GM21825 (cell line): Measurements from ENCODE around the gene NTNG1.
"Not testable (repeated sequence)": the region's sequence is repeated elsewhere in the genome, so short reads cannot be mapped to it uniquely, and the experiment has no call there.

Source experiments
- ATAC-seq: cut with Tn5 transposase; IDR thresholded peaks from one replicate; pipeline ENCODE4 v1.9.1; 2021; ENCODE audit warnings: mild to moderate bottlenecking, moderate library complexity; ENCODE audit not compliant: unreplicated experiment

Gene NTNG1

GRCh38 chr1:107142666-107143065 is 1.8 kb downstream of the NTNG1 start:
- no peak for ATAC-seq

- ATAC-seq, result no peak
Observed at GRCh38 chr1:107145637-107146036, 4.8 kb downstream of the NTNG1 start.

GRCh38 chr1:107147843-107148242 is 7.0 kb downstream of the NTNG1 start:
- no peak for ATAC-seq

- no peak for ATAC-seq
Observed at GRCh38 chr1:107149946-107150345, 9.1 kb downstream of the NTNG1 start.

GRCh38 chr1:107151295-107151694 is 10.5 kb downstream of the NTNG1 start:
- no peak for ATAC-seq

- ATAC-seq, result no peak
Observed at GRCh38 chr1:107152395-107152794, 11.6 kb downstream of the NTNG1 start.

GRCh38 chr1:107153014-107153413 is 12.2 kb downstream of the NTNG1 start:
- ATAC-seq, result no peak

- ATAC-seq, result no peak
Observed at GRCh38 chr1:107158496-107158895, 17.7 kb downstream of the NTNG1 start.

- ATAC-seq, result no peak
Observed at GRCh38 chr1:107158991-107159390, 18.2 kb downstream of the NTNG1 start.

GRCh38 chr1:107162745-107163144 is 21.9 kb downstream of the NTNG1 start:
- no peak for ATAC-seq

- not testable (repeated sequence) for ATAC-seq
Observed at GRCh38 chr1:107164901-107165300, 24.1 kb downstream of the NTNG1 start.

- ATAC-seq, result no peak
Observed at GRCh38 chr1:107169615-107170014, 28.8 kb downstream of the NTNG1 start.

- ATAC-seq, result no peak
Observed at GRCh38 chr1:107171333-107171732, 30.5 kb downstream of the NTNG1 start.

GRCh38 chr1:107172450-107173170 is 31.8 kb downstream of the NTNG1 start:
- ATAC-seq, result no peak

- ATAC-seq, result no peak
Observed at GRCh38 chr1:107175102-107175909, 34.5 kb downstream of the NTNG1 start.

GRCh38 chr1:107181253-107181969 is 40.6 kb downstream of the NTNG1 start:
- ATAC-seq, result no peak

GRCh38 chr1:107183011-107183410 is 42.2 kb downstream of the NTNG1 start:
- ATAC-seq, result no peak

GRCh38 chr1:107184888-107185287 is 44.0 kb downstream of the NTNG1 start:
- ATAC-seq, result no peak

GRCh38 chr1:107187399-107187798 is 46.6 kb downstream of the NTNG1 start:
- no peak for ATAC-seq

GRCh38 chr1:107188160-107188559 is 47.3 kb downstream of the NTNG1 start:
- ATAC-seq, result no peak

- no peak for ATAC-seq
Observed at GRCh38 chr1:107194380-107194779, 53.5 kb downstream of the NTNG1 start.

- ATAC-seq, result no peak
Observed at GRCh38 chr1:107195476-107195875, 54.6 kb downstream of the NTNG1 start.
